ENCODE measurements around the gene KCNMA1. TPM values are rescaled to one million over a fixed set of nuclear protein-coding genes. Genes with fewer than 3 reads are reported as not detected.

Gene KCNMA1
- polyA plus RNA-seq, 1 donor from 2014 or later, result 60.8 TPM

GRCh38 chr10:77456414-77456813 is 181.2 kb downstream of the KCNMA1 start:
- H3K9me3 ChIP-seq (ENCODE audit: low read length), result no peaks in the 10 kb centered on the region
- no peaks in the 10 kb centered on the region for H3F3A ChIP-seq (ENCODE audit: insufficient read depth, low read length, poor library complexity, severe bottlenecking)
- no peak overlapping the region for H3K4me2 ChIP-seq (ENCODE audit: low read length)
- H3K4me3 ChIP-seq (ENCODE audit: low read length), result no peak overlapping the region
- H3K36me3 ChIP-seq (ENCODE audit: insufficient read depth, low read length), result no peaks in the 10 kb centered on the region
- TF ChIP-seq REST (IDR thresholded peaks at IDR 0.05; ENCODE audit: borderline replicate concordance) (no peak), POLR2AphosphoS5 (IDR thresholded peaks at IDR 0.05) (no peak), EP300 (conservative IDR thresholded peaks at IDR 0.05; ENCODE audit: poor library complexity, severe bottlenecking) (no peak), TAF1 (IDR thresholded peaks at IDR 0.05; ENCODE audit: low read depth) (no peak), SMC3 (conservative IDR thresholded peaks at IDR 0.05; ENCODE audit: poor library complexity) (no peak), CTCF (IDR thresholded peaks at IDR 0.05; ENCODE audit: poor library complexity, severe bottlenecking) (no peak)
- H3K9ac ChIP-seq (ENCODE audit: low read length), result no peak overlapping the region
- no peak overlapping the region for H3K27ac ChIP-seq (ENCODE audit: low read length)
- H4K20me1 ChIP-seq (ENCODE audit: insufficient read depth), result no peaks in the 10 kb centered on the region
- H3K79me2 ChIP-seq (replicated peaks; ENCODE audit: insufficient read depth, low read length), result no peaks in the 10 kb centered on the region
- no peaks in the 10 kb centered on the region for H3K27me3 ChIP-seq (ENCODE audit: insufficient read depth, low read depth, low read length)
- no peaks in the 10 kb centered on the region for H3K9me2 ChIP-seq (ENCODE audit: insufficient read depth, low read length)
- H2AFZ ChIP-seq (ENCODE audit: low read depth, low read length), result no peak overlapping the region

- no peaks in the 10 kb centered on the region for H3K27me3 ChIP-seq (ENCODE audit: insufficient read depth, low read depth, low read length)
- H3F3A ChIP-seq (ENCODE audit: insufficient read depth, low read length, poor library complexity, severe bottlenecking), result no peaks in the 10 kb centered on the region
- no peaks in the 10 kb centered on the region for H3K36me3 ChIP-seq (ENCODE audit: insufficient read depth, low read length)
- no peaks in the 10 kb centered on the region for H3K79me2 ChIP-seq (replicated peaks; ENCODE audit: insufficient read depth, low read length)
- no peak overlapping the region for H3K9ac ChIP-seq (ENCODE audit: low read length)
- no peaks in the 10 kb centered on the region for H3K9me2 ChIP-seq (ENCODE audit: insufficient read depth, low read length)
- TF ChIP-seq MXI1 (conservative IDR thresholded peaks at IDR 0.05; ENCODE audit: poor library complexity, severe bottlenecking), result no peak
- no peak for TF ChIP-seq RAD21 (conservative IDR thresholded peaks at IDR 0.05)
- no peak for TF ChIP-seq TAF1 (IDR thresholded peaks at IDR 0.05; ENCODE audit: low read depth)
- TF ChIP-seq POLR2AphosphoS5 (IDR thresholded peaks at IDR 0.05), result no peak
- TF ChIP-seq SMC3 (conservative IDR thresholded peaks at IDR 0.05; ENCODE audit: poor library complexity), result no peak
- TF ChIP-seq EP300 (conservative IDR thresholded peaks at IDR 0.05; ENCODE audit: poor library complexity, severe bottlenecking), result no peak
- no peak for TF ChIP-seq EZH2 (IDR thresholded peaks at IDR 0.05; ENCODE audit: borderline replicate concordance, insufficient read depth, low read length, poor library complexity, severe bottlenecking)
- TF ChIP-seq REST (IDR thresholded peaks at IDR 0.05; ENCODE audit: borderline replicate concordance), result no peak
- TF ChIP-seq CTCF (IDR thresholded peaks at IDR 0.05; ENCODE audit: poor library complexity, severe bottlenecking), result no peak
- no peak overlapping the region for H3K4me3 ChIP-seq (ENCODE audit: low read length)
- H3K27ac ChIP-seq (ENCODE audit: low read length), result no peak overlapping the region
- no peaks in the 10 kb centered on the region for H3K9me3 ChIP-seq (ENCODE audit: low read length)
- no peak overlapping the region for H3K4me2 ChIP-seq (ENCODE audit: low read length)
- H4K20me1 ChIP-seq (ENCODE audit: insufficient read depth), result no peaks in the 10 kb centered on the region
- no peak overlapping the region for H2AFZ ChIP-seq (ENCODE audit: low read depth, low read length)
Measured at GRCh38 chr10:77455561-77455960, 182.0 kb downstream of the KCNMA1 start.

Measured in neural cell (in vitro differentiated cells).